Measurements from ENCODE around the gene PATJ.

- TF ChIP-seq ESRRG (CRISPR knock-in tag; IDR thresholded peaks at IDR 0.05) = no peak
- TF ChIP-seq ZFP3 (CRISPR knock-in tag; IDR thresholded peaks at IDR 0.05) = no peak
- no peak for TF ChIP-seq PATZ1 (CRISPR knock-in tag; IDR thresholded peaks at IDR 0.05; ENCODE audit: borderline replicate concordance)
These were observed 237.4 kb downstream of the PATJ start for GRCh38 chr1:61979729-61980128.
